Gastroesophageal sphincter (tissue), 4 donors: Measurements from ENCODE around the gene ATP1B2. TPM values are rescaled to one million over a fixed set of nuclear protein-coding genes. Genes with fewer than 3 reads are reported as not detected.

Source experiments
- ATAC-seq: fragments of 150-250 bp; one replicate; pipeline ENCODE4 v1.9.1; 2016; ENCODE audit warnings: mild to moderate bottlenecking, moderate library complexity
- H3K27ac ChIP-seq, 4 donors: fragments of 200-600 bp; sonication (generic) in 3 of 4; 1 replicate in 3 of 4; 2 replicates in 1 of 4; pipeline ENCODE4 v1.5.1; 2016 to 2019
- H3K27me3 ChIP-seq: fragments of 200-600 bp; sonication (generic); one replicate; pipeline ENCODE4 v1.5.1; 2019
- H3K36me3 ChIP-seq, 2 donors: fragments of 200-600 bp; sonication (generic); one replicate each; pipeline ENCODE4 v1.5.1; 2019; ENCODE audit warnings: control low read depth in 1 of 2
- H3K4me1 ChIP-seq, 3 donors: fragments of 200-600 bp; sonication (generic); 1 replicate in 2 of 3; 2 replicates in 1 of 3; pipeline ENCODE4 v1.5.1; 2016 to 2019; ENCODE audit warnings: control low read depth in 2 of 3
- H3K4me3 ChIP-seq, 2 donors: fragments of 200-600 bp; sonication (generic); one replicate each; pipeline ENCODE4 v1.5.1; 2019; ENCODE audit warnings: mild to moderate bottlenecking in 1 of 2, moderate library complexity in 1 of 2
- H3K9me3 ChIP-seq, 3 donors: fragments of 200-600 bp; sonication (generic); one replicate each; pipeline ENCODE4 v1.5.1; 2017 to 2019; ENCODE audit warnings: control low read depth in 2 of 3
- EP300 ChIP-seq: sonication (generic); formaldehyde crosslinking; IDR thresholded peaks from one replicate; pipeline ENCODE4 v1.6.1; 2017; ENCODE audit warnings: antibody characterized with exemption, mild to moderate bottlenecking
- POLR2A ChIP-seq, 2 donors: fragments of 450-650 bp; IDR thresholded peaks; one replicate each; pipeline ENCODE4 v1.6.1; 2017; ENCODE audit warnings: antibody characterized with exemption in 2 of 2, mild to moderate bottlenecking in 2 of 2, moderate library complexity in 1 of 2
- POLR2AphosphoS5 ChIP-seq: sonication (generic); formaldehyde crosslinking; IDR thresholded peaks from one replicate; pipeline ENCODE4 v1.6.1; 2017; ENCODE audit warnings: antibody characterized with exemption
- WGBS, 2 donors: methylation state at CpG; one replicate each; pipeline ENCODE4 v1.1.5; 2018; ENCODE audit warnings: low coverage in 1 of 2; 5-methylcytosine and 5-hydroxymethylcytosine counted together
- total RNA-seq, 4 donors: library from RNA; depleted of rRNA; stranded (reverse); fragments of >200 nt; gene quantifications; one replicate each; pipeline ENCODE4 v1.1.0, GENCODE V29; 2016
- TF ChIP-seq, protein P1 (sequence below), 4 experiments: fragments of 200-600 bp in 2 of 4; fragments of 450-650 bp in 2 of 4; sonication (generic) in 1 of 4; IDR thresholded peaks; one replicate each; pipeline ENCODE4 v1.5.1; 2017 to 2019; ENCODE audit warnings: antibody characterized with exemption in 4 of 4, mild to moderate bottlenecking in 2 of 4, moderate library complexity in 2 of 4

The ATP1B2 gene
- total RNA-seq, 4 donors from 2014 or later, result 0.77 to 3.6 (median 2.3) TPM

DNA sequence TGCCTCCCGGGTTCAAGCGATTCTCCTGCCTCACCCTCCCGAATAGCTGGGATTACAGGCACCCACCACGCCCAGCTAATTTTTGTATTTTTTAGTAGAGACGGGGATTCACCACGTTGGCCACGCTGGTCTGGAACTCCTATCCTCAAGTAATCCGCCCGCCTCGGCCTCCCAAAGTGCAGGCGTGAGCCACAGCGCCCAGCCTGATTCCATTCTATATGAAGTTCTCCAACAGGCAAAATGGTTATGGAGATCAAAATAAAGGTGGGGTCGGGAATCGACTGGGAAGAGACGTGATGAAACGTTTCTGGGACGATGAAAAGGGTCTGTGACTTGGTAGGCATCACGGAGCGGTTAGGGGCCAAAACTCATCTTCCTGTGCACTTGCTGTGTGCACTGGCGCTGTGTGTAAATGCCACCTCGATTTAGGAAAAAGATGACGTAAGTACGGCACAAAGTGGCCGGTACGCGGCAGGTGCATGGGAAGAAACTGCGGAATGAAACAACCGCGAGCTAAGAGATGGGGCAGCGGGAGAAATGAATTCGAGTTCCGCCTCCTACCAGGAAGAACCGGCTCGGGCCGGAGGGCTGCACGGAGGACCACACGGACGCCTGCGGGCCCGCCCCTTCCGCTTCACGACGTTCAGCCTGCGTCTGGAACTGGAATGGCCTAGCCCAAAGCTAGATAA lies 35.0 kb downstream of the ATP1B2 start:
- no peaks in the 10 kb centered on the region for H3K27me3 ChIP-seq
- ATAC-seq, result peak; percentile 81
- WGBS, 2 donors, result 3 to 7% methylated on average over 21 to 41 of the region's 44 CpGs
- no peaks in the 10 kb centered on the region for H3K9me3 ChIP-seq
- TF ChIP-seq EP300 (no peak), POLR2AphosphoS5 (peak; percentile 83), POLR2A (IDR thresholded peaks at IDR 0.05) (peak; percentile 38 to 40)
- TF ChIP-seq, protein P1, sequence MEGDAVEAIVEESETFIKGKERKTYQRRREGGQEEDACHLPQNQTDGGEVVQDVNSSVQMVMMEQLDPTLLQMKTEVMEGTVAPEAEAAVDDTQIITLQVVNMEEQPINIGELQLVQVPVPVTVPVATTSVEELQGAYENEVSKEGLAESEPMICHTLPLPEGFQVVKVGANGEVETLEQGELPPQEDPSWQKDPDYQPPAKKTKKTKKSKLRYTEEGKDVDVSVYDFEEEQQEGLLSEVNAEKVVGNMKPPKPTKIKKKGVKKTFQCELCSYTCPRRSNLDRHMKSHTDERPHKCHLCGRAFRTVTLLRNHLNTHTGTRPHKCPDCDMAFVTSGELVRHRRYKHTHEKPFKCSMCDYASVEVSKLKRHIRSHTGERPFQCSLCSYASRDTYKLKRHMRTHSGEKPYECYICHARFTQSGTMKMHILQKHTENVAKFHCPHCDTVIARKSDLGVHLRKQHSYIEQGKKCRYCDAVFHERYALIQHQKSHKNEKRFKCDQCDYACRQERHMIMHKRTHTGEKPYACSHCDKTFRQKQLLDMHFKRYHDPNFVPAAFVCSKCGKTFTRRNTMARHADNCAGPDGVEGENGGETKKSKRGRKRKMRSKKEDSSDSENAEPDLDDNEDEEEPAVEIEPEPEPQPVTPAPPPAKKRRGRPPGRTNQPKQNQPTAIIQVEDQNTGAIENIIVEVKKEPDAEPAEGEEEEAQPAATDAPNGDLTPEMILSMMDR (IDR thresholded peaks at IDR 0.05), result peak in 1 of 4 experiments; percentile 9
- peaks cover 0 to 6% of the 10 kb centered on the region in 2 donors for H3K36me3 ChIP-seq
- peak overlapping the region; percentile 88 to 97 (median 96) for H3K27ac ChIP-seq
- H3K4me1 ChIP-seq, result peaks cover 3 to 42% (median 15%) of the 10 kb centered on the region in 3 donors
- peak overlapping the region; percentile 77 to 84 for H3K4me3 ChIP-seq

DNA sequence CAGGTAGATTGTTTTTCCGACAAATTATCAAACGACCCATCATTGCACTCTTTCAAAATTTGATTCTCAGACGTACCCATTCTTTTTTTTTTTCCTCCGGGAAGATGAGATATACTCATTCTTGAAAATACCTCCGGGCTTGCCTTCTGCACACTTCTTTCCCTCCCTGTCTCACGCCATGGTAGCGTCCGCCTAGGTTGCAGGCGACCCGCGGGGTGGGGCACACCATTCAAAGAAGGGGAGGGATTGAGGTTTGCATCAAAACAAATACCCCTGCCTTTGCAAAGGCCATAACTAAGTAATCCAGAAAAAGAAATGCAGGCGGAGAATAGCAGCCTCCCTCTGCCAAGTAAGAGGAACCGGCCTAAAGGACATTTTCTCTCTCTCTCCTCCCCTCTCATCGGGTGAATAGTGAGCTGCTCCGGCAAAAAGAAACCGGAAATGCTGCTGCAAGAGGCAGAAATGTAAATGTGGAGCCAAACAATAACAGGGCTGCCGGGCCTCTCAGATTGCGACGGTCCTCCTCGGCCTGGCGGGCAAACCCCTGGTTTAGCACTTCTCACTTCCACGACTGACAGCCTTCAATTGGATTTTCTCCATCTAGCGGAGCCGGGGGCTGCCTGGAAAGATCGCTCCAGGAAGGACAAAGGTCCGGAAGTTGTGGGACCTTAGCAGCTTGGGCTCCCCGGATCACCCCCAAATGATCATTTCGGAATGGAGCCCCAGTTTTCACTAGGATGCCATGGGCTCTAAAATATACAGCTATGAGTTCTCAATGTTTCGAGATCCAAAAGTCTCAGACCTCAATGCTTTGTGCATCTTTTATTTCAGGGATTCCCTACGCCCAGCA lies 35.7 kb downstream of the ATP1B2 start:
- Histone ChIP-seq H3K9me3 (no peaks in the 10 kb centered on the region), H3K4me1 (peaks cover 3 to 42% (median 15%) of the 10 kb centered on the region in 3 donors), H3K36me3 (peaks cover 0 to 13% of the 10 kb centered on the region in 2 donors), H3K27me3 (no peaks in the 10 kb centered on the region), H3K27ac (peak overlapping the region; percentile 88 to 97 (median 96)), H3K4me3 (peak overlapping the region; percentile 77 to 84)
- TF ChIP-seq, protein P1 (IDR thresholded peaks at IDR 0.05), result peak in 1 of 4 experiments; percentile 8
- TF ChIP-seq EP300 (no peak), POLR2A (IDR thresholded peaks at IDR 0.05) (peak; percentile 52 to 60), POLR2AphosphoS5 (peak; percentile 88)
- peak; percentile 63 for ATAC-seq
- WGBS, 2 donors, result 0 to 1% methylated on average over 5 to 20 of the region's 30 CpGs

DNA sequence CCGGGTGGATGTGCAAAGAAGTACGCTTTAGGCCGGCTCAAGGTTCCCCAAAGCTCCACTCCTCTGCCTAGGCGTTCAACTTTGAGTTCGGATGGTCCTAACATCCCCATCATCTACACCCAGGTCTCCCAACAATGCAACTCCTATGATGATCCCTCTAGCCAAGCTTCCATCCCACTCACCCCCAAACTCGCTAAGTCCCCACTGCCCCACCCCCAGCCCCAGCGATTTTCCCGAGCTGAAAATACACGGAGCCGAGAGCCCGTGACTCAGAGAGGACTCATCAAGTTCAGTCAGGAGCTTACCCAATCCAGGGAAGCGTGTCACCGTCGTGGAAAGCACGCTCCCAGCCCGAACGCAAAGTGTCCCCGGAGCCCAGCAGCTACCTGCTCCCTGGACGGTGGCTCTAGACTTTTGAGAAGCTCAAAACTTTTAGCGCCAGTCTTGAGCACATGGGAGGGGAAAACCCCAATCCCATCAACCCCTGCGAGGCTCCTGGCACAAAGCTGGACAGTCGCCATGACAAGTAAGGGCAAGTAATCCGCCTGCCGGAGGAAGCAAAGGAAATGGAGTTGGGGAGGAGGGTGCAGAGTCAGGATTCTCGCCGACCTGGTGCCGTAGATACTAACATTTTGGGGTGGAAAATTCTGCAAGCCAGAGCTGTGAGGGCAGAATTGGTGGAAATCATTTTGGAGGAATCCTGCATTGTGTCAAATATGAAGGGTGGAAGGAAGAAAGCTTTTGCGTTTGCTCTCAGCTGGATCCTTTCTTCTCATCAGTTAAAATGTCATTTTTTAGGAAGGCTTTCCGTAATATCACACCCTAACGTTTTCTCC lies 36.6 kb downstream of the ATP1B2 start, which contains the start of gene TP53:
Gene TP53, minus strand, starts transcription at position 419 of the 836 bp plus-strand sequence. CDS start 10,896 bp downstream, outside the sequence.
- peak; percentile 48 for ATAC-seq
- Histone ChIP-seq H3K9me3 (no peaks in the 10 kb centered on the region), H3K36me3 (peaks cover 0 to 22% of the 10 kb centered on the region in 2 donors), H3K27ac (peak within 1 kb of the TSS; percentile 88 to 97 (median 96)), H3K4me3 (peak within 1 kb of the TSS; percentile 77 to 84), H3K4me1 (peaks cover 3 to 42% (median 15%) of the 10 kb centered on the region in 3 donors), H3K27me3 (no peaks in the 10 kb centered on the region)
- TF ChIP-seq POLR2AphosphoS5 (peak; percentile 84), POLR2A (IDR thresholded peaks at IDR 0.05) (peak; percentile 64 to 68), EP300 (no peak)
- TF ChIP-seq, protein P1 (IDR thresholded peaks at IDR 0.05), result peak in 2 of 4 experiments; percentile 15 to 29
- WGBS, 2 donors, result 0 to 1% methylated on average over 10 to 11 of the region's 30 CpGs

DNA sequence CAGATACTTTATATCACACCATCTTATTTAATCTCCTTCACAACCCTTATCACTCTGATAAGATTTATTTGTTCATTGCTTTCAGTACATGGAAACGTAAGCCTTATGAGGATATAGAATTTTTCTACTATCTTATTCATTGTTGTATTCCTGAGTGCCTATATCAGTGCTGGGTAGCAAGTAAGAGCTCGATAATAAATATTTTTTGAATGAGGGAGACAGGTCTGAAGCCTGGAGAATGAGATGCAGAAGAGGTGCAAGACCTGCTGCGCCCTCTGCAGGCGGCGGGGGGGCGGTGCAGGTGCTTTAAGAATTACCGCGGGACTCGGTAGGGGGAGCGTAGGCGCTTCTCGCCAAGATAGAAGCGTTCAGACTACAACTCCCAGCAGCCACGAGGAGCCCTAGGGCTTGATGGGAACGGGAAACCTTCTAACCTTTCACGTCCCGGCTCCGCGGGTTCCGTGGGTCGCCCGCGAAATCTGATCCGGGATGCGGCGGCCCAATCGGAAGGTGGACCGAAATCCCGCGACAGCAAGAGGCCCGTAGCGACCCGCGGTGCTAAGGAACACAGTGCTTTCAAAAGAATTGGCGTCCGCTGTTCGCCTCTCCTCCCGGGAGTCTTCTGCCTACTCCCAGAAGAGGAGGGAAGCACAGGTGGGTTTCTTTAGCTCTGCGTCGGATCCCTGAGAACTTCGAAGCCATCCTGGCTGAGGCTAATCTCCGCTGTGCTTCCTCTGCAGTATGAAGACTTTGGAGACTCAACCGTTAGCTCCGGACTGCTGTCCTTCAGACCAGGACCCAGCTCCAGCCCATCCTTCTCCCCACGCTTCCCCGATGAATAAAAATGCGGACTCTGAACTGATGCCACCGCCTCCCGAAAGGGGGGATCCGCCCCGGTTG lies 37.4 kb downstream of the ATP1B2 start, which contains the start of gene WRAP53:
Gene WRAP53, plus strand, starts transcription at position 570 of the 900 bp plus-strand sequence. Its CDS starts 172 bp downstream, at position 742.
- Histone ChIP-seq H3K4me1 (peaks cover 3 to 42% (median 15%) of the 10 kb centered on the region in 3 donors), H3K4me3 (peak within 1 kb of the TSS; percentile 77 to 84), H3K36me3 (peaks cover 0 to 26% of the 10 kb centered on the region in 2 donors), H3K27ac (peak within 1 kb of the TSS; percentile 88 to 97 (median 96)), H3K27me3 (no peaks in the 10 kb centered on the region), H3K9me3 (no peaks in the 10 kb centered on the region)
- 0% methylated on average over 2 to 12 of the region's 51 CpGs for WGBS, 2 donors
- ATAC-seq, result peak; percentile 96
- TF ChIP-seq EP300 (no peak), POLR2A (IDR thresholded peaks at IDR 0.05) (no peak), POLR2AphosphoS5 (peak; percentile 73)
- TF ChIP-seq, protein P1 (IDR thresholded peaks at IDR 0.05), result peak; percentile 96 to 99 (median 98)
